Measurements from ENCODE around the gene ADA. TPM values are rescaled to one million over a fixed set of nuclear protein-coding genes. Genes with fewer than 3 reads are reported as not detected.

ADA gene
- polyA plus RNA-seq, 1 experiment = 12.6 TPM

- H3K27me3 ChIP-seq (ENCODE audit: control insufficient read depth, insufficient read depth, low read length) = no peaks in the 10 kb centered on the region
- CTCF ChIA-PET = interaction anchor here (0.6 kb wide), 1 partner anchor 254 kb away, joined by 4 read pairs; no protein-coding TSS in a partner anchor
These were observed 37.9 kb downstream of the ADA start for GRCh38 chr20:44613575-44613974.

GRCh38 chr20:44610313-44610962, 41.1 kb downstream of the ADA start:
- Histone ChIP-seq H3K27me3 (ENCODE audit: control insufficient read depth, insufficient read depth, low read length) (no peaks in the 10 kb centered on the region), H3K4me3 (ENCODE audit: low read depth, low read length) (no peak overlapping the region), H3K9me3 (ENCODE audit: control insufficient read depth, insufficient read depth, low read length) (no peaks in the 10 kb centered on the region), H3K27ac (ENCODE audit: low read depth, low read length) (no peak overlapping the region)
- CTCF ChIA-PET = interaction anchor here (0.6 to 3.5 kb wide), 30 partner anchors 10 to 396 kb away, joined by 3 to 31 read pairs (median 4); partner anchors contain the start of gene TTPAL
- DNase-seq (ENCODE audit: low read depth, low spot score) = no peak
- POLR2A ChIA-PET = interaction anchor here (0.7 kb wide), 1 partner anchor 35 kb away, joined by 3 read pairs; no protein-coding TSS in a partner anchor
- no peak for TF ChIP-seq CTCF (IDR thresholded peaks at IDR 0.05; ENCODE audit: low read depth, low read length)

More at GRCh38 chr20:44613575-44613974, 37.9 kb downstream of the ADA start:
- TF ChIP-seq CTCF (IDR thresholded peaks at IDR 0.05; ENCODE audit: low read depth, low read length) = no peak
- POLR2A ChIA-PET = no interaction called here
- Histone ChIP-seq H3K4me3 (ENCODE audit: low read depth, low read length) (no peak overlapping the region), H3K27ac (ENCODE audit: low read depth, low read length) (no peak overlapping the region), H3K9me3 (ENCODE audit: control insufficient read depth, insufficient read depth, low read length) (no peaks in the 10 kb centered on the region)
- DNase-seq (ENCODE audit: low read depth, low spot score) = no peak

DNA sequence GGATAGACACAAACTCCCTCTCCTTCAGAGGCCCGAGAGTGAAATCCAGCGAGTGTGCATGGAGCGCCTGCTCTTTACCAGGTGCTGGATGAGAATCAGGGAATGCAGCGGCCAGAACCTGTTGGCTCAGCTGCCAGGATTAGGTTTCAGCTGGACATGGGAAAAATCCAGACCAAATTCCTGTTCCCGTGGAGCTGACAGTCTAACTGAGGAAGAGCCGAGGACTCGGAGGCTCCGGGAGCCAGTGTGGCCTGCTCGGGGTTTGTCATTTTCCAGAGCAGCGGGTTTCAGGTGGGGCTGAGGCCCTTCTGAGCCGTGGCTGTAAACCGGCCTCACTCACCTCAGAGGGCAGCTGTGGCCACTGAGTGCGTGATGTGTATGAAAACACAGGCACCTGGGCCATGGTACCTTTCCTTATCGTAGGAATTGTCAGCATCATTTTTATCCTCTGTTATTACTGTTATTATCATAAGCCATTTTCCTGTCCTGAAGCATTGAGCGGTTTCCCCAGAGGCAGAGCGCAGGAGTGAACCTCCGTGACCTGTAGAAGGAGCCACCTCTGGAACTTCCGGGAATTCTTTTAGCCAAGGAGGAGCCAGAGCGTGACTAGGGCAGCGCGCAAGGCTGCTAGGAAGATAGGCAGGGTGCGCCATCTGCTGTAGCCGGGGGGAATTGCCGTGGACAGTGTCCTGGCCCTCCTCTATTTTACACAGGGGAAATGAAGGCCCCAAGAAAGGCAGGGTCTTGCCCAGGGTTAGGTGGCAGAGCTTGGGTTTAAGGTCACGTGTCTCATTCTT, 41.8 kb downstream of the ADA start:
- ChIA-PET CTCF (interaction anchor here (0.6 to 3.5 kb wide), 34 partner anchors 9 to 396 kb away, joined by 3 to 31 read pairs (median 4); partner anchors contain the start of genes PKIG and TTPAL), POLR2A (interaction anchor here (0.6 to 0.7 kb wide), 2 partner anchors 34 to 223 kb away, joined by 3 to 7 read pairs; no protein-coding TSS in a partner anchor)
- Histone ChIP-seq H3K27ac (ENCODE audit: low read depth, low read length) (peak overlapping the region; percentile 39), H3K9me3 (ENCODE audit: control insufficient read depth, insufficient read depth, low read length) (no peaks in the 10 kb centered on the region), H3K27me3 (ENCODE audit: control insufficient read depth, insufficient read depth, low read length) (no peaks in the 10 kb centered on the region), H3K4me3 (ENCODE audit: low read depth, low read length) (no peak overlapping the region)
- peak; percentile 100 for TF ChIP-seq CTCF (IDR thresholded peaks at IDR 0.05; ENCODE audit: low read depth, low read length)
- DNase-seq (ENCODE audit: low read depth, low spot score) = peak; percentile 55

DNA sequence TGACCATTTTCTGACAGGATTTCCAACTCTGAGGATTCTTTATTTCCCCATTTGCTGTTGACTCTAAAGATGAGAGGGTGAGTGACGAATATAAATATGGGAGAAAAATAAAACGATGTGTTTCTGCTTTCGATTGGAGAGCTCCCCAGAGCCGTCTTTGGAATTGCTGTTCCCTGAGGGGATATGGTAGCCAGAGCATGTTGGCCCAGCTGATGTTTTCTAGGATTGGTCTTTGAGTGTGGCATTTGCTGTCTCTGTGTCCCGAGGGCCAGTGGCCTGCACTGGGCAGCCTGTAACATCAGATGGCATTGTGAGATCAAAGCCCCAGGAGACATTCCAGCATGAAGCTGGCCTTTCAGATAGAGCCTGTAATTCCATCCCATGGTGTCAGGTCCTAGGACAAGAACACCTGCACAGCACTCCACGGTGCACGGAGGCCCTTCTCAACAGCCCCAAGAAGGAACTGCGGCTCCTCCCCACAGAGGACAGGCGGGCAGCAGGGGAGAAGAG, 42.4 kb downstream of the ADA start:
- Histone ChIP-seq H3K27me3 (ENCODE audit: control insufficient read depth, insufficient read depth, low read length) (no peaks in the 10 kb centered on the region), H3K9me3 (ENCODE audit: control insufficient read depth, insufficient read depth, low read length) (no peaks in the 10 kb centered on the region), H3K4me3 (ENCODE audit: low read depth, low read length) (no peak overlapping the region), H3K27ac (ENCODE audit: low read depth, low read length) (no peak overlapping the region)
- ChIA-PET CTCF (interaction anchor here (0.6 to 3.5 kb wide), 15 partner anchors 21 to 395 kb away, joined by 3 to 31 read pairs (median 4); partner anchors contain the start of genes PKIG and TTPAL), POLR2A (interaction anchor here (0.6 kb wide), 2 partner anchors 223 to 357 kb away, joined by 3 to 7 read pairs; no protein-coding TSS in a partner anchor)
- TF ChIP-seq CTCF (IDR thresholded peaks at IDR 0.05; ENCODE audit: low read depth, low read length) = no peak
- no peak for DNase-seq (ENCODE audit: low read depth, low spot score)

All from AG04450 (cell line).